GM21529 (cell line): ENCODE data around the gene SLC39A6.
"Not testable (repeated sequence)": the region's sequence is repeated elsewhere in the genome, so short reads cannot be mapped to it uniquely, and the experiment has no call there.

Source experiments
- ATAC-seq: cut with Tn5 transposase; IDR thresholded peaks from one replicate; pipeline ENCODE4 v1.9.1; 2021; ENCODE audit not compliant: unreplicated experiment

SLC39A6 gene

DNA sequence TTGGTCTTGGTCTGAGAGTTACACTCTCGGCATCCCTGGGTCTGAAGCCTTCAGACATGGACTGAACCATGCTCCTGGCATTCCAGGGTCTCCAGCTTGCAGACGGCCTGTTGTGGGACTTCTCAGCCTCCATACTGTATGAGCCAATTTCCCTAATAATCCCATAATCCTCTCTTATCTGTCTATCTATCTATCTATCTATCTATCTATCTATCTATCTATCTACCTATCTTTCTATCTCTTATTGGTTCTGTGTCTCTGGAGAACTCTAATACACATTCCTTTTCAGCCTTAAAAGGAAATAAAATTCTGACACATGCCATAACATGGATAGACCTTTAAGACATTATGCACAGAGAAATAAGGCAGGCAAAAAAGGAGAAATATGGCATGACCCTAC lies 24.4 kb downstream of the SLC39A6 start:
- ATAC-seq: no peak

DNA sequence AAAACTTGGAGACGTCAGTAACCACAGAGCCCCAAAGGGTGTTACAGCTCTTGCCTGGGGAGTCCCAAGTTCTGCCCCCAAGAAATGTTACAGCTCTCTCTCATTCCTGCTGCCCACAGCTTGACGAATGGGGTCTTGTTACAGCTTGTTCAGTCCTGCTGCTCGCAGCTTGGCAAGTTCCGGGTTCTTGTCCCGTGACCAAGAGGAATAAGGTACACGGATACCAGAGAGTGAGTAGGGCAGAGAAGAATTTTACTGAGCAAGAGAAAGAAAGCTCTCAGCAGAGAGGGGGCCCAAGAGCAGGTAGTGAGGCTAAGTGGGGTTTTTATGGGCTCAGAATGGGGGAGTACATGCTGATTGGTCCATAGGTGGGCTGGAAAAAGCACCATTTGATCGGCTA lies 27.2 kb downstream of the SLC39A6 start:
- ATAC-seq: no peak

DNA sequence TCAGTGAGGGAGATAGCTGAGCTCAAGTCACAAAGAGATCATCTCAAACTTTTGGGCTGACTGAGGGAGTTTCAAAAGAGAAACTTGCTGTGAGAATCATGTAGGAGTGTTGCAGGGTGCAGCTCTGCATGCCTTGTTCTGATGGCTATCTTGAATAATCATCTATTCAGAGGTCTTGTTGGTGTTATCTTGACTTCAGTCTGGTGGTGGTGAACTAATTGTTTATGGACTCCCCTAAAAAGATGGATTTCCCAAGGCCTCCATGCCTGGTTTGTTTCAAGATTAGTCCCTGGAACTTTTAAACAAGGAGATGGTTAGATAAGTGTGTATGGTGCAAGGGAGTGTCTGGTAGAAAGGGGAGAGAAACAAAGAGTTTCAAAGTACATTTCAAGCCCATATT lies 29.8 kb downstream of the SLC39A6 start:
- ATAC-seq: no peak

DNA sequence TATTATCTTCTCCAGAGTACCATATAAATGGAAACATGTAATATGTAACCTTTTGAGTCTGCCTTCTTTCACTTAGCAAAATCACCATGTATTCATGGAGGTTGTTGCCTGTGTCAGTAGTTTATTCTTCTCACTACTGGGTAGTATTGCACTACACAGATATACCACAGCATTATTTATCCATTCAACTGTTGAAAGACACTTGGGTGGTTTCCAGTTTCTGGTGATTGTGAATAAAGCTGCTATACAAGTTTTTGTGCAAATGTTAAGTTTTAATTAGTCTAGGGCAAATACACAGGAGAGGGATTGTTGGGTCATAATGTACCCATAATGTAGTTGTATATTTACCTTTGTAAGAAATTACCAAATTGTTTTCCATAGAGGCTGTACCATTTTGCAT lies 32.2 kb downstream of the SLC39A6 start:
- no peak for ATAC-seq

DNA sequence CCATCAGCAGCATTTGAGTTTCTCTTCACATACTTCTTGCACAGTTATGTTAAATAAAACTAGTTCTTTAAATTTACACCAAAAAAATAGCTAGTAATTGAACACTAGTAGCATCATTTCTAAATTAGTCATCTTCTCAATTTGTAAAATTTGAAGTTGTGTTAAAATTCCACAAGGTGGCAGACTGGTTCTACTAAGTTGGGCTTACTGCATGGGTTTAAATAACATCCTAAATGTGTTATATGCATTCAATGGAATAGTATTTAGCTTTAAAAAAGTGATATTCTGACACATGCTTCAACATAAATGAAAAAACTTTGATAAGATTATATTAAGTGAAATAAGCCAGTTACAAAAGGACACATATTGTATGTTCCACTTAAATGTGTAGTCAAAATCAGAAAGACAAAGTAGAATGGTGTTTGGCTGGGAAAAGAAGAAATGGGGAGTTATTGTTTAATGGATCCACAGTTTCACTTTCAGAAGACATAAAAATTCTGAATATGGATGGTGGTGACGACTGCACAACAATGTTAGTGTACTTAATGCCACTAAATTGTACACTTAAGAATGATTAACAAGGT lies 33.1 kb downstream of the SLC39A6 start:
- no peak for ATAC-seq

DNA sequence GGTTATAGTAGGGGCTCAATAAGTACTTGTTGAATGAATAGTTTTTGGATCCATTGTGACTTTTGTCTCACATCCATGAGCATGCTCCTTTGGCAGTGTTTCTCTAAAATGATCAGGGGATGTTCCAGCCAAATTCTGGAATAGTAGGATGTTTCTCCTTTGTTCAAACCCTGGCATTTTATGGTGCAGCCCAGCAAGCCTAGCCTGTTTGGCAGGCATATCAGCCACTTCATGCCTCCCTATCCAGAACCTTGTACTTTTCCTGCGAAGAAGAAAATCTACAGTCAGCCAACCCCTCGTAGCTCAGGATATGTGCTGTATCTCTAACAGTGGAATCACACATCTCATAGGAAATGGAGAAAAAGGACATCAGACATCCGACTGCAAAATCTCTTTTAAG lies 34.7 kb downstream of the SLC39A6 start:
- ATAC-seq: no peak

DNA sequence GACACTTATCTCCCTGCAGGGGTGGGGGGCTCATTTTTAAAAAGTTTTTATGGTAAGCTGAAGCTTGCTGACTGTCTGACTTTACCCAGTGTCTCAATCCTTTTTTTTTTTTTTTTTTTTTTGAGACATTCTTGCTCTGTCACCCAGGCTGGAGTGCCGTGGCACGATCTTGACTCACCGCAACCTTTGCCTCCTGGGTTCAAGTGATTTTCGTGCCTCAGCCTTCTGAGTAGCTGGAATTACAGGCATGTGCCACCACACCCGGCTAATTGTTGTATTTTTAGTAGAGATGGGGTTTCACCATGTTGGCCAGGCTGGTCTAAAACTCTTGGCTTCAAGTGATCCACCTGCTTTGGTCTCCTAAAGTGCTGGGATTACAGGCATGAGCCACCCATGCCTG lies 37.0 kb downstream of the SLC39A6 start:
- not testable (repeated sequence) for ATAC-seq

DNA sequence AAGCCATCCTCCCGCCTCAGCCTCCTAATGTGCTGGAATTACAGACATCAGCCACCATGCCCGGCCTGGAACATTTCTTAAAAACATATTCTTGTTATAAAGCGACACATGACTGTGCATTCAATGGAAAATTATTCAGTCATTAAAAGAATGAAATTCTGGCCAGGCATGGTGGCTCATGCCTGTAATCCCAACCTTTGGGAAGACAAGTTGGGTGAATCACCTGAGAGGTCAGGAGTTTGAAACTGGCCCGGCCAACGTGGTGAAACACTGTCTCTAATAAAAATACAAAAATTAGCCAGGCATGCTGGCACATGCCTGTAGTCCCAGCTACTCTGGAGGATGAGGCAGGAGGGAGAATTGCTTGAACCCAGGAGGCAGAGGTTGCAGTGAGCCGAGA lies 40.1 kb downstream of the SLC39A6 start:
- ATAC-seq: no peak

DNA sequence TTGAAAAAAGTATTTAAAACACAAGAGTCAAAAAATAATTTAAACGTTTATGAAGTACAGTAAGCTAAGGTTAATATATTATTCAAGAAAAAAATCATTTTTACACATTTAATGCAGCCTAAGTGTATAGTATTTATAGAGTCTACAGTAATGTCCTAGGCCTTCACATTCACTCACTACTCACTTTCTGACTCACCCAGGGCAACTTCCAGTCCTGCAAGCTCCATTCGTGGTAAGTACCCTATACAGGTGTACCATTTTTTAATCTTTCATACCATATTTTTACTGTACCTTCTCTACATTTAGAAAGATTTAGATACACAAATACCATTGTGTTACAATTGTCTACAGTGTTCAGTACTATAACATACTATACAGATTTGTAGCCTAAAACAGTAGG lies 40.9 kb downstream of the SLC39A6 start:
- no peak for ATAC-seq

DNA sequence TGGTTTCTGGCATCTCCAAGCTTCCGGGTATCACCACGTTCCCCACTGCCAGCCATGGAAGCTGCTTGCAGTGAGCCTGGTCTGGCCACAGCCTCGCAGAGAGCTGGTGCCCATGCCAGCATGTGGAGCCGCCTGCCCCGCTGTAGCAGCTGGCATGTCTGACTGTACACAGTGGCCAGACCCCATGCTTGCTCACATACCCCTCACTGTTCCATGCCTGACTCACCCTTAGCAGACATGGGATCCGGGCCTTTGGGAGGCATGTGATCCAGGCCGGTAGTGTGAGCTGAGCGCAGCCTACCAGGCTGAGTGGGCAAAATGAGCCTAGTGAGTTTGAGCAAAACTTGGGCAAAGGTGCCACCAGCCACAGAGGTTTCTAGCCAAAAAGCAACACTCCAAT lies 43.0 kb downstream of the SLC39A6 start:
- ATAC-seq: no peak

DNA sequence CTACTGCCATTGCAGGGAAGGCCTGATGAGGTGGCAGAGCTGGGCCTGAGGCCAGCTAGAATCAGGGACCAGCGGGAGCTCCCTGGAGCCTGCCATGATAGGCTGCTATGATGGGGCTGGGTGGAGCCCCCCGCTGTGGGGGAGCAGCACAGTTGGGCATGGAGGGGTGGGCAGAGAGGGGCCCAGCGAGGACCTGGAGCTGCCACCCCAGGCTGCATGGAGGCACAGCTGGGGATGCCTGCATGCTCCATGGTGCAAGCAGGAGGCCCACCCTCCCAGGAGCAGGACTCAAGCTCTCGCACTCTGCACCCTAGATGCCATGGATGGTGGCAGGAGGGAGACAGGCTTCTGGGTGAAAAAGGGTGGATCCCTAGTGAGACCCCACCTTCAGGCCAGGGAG lies 43.9 kb downstream of the SLC39A6 start:
- ATAC-seq: no peak

DNA sequence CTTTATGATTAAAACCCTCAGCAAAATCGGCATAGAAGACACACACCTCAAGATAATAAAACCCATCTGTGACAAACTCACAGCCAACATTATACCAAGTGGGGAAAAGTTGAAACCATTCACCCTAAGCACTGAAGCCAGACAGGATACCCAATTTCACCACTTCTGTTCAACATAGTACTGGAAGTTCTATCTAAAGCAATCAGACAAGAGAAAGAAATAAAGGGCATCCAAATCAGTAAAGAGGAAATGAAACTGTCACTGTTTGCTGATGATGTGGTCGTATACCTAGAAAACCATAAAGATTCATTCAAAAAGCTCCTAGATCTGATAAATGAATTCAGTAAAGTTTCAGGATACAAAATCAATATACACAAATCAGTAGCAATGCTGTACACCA lies 45.4 kb downstream of the SLC39A6 start:
- ATAC-seq: no peak

DNA sequence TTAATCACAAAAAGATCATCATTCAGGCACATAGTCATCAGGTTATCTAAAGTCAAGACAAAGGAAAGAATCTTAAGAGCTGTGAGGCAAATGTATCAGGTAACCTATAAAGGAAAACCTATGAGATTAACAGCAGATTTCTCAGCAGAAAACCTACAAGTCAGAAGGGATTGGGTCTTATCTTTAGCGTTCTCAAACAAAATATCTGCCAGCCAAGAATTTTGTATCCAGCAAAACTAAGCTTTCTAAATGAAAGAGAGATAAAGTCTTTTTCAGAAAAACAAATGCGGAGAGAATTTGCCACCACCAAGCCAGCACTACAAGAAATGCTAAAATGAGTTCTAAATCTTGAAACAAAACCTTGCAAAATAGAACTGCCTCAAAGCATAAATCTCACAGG lies 48.0 kb downstream of the SLC39A6 start:
- not testable (repeated sequence) for ATAC-seq

DNA sequence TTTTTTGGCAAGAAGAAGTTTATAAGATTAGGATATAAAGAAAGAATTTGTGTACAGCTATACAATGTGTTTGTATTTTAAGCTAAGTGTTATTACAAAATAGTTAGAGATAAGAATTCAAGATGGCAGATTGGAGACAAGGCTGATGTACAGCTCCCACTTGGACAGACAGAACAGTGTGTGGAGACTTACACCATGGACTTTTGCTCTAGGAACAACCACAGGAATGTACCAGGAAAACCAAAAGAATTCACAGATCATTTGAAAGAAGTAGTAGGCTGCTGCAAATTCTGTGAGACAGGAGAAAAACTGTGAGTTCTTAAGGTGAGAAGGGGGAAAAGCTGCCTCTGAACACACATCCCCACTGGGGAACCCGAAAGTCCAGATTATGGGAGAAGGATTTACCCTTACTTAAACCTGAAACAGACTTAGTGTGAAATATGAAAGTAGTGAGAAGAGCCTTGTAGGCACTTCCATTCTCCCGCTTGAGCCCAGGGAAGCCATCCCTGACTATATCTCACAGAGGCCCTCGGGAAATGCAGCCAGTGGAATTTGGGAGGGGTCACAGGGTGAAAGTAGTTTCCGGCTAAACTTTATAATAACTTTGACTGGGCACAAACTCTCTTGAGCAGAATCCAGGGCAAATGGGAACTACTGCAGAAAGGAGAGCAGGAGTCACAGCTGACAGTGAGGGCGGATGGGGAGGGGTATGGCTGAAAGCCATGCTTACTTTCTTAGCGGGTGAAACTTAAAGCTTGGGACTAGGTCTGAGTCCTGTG lies 50.2 kb downstream of the SLC39A6 start:
- ATAC-seq: no peak

DNA sequence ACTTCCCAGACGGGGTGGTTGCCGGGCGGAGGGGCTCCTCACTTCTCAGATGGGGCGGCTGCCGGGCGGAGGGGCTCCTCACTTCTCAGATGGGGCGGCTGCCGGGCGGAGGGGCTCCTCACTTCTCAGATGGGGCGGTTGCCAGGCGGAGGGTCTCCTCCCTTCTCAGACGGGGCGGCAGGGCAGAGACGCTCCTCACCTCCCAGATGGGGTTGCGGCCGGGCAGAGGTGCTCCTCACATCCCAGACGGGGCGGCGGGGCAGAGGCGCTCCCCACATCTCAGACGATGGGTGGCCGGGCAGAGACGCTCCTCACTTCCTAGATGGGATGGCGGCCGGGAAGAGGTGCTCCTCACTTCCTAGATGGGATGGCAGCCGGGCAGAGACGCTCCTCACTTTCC lies 51.4 kb downstream of the SLC39A6 start:
- not testable (repeated sequence) for ATAC-seq

DNA sequence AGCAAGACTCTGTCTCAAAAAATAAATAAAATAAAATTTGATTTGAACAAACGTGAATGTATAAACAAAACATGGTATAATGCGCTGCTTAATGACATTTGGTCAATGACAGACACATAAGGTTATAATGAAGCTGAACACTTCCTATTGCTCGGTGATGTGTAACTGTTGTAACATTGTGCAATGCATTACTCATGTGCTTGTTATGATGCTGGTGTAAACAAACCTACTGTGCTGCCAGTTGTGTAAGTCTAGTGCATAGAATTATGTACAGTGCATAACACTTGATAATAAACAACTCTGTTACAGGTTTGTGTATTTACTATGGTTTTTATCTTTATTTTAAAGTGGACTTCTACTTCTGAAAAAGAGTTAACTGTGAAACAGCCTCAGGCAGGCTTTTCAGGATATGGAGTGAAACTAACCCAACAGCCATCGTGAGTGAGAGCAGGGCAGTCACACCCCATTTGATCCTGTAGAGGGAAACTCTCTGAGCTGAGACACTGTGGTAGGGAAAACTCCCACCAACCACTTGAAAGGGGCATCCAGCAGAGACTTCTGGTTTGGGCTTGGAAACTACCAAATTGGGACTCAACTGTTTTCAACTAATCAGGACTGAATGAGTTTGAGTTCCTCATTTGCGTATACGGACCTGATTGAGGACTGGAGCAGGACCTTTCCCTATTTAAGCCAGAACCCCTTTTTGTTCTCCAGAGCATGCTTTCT lies 53.1 kb downstream of the SLC39A6 start:
- ATAC-seq: peak; percentile 65

DNA sequence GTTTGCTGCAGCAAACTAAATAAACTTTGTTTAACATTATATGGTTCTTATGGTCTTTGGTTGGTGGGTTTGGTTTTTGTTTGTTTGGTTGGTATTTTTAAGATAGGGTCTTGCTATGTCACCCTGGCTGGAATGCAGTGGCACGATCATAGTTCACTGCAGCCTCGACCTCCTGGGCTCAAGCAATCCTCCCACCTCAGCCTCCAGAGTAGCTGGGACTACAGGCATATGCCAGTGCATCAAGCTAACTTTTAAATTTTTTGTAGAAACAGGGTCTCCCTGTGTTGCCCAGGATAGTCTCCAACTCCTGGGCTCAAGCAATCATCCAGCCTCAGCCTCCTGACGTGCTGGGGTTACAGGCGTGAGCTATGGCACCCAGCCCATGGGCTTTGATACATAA lies 54.7 kb downstream of the SLC39A6 start:
- no peak for ATAC-seq

DNA sequence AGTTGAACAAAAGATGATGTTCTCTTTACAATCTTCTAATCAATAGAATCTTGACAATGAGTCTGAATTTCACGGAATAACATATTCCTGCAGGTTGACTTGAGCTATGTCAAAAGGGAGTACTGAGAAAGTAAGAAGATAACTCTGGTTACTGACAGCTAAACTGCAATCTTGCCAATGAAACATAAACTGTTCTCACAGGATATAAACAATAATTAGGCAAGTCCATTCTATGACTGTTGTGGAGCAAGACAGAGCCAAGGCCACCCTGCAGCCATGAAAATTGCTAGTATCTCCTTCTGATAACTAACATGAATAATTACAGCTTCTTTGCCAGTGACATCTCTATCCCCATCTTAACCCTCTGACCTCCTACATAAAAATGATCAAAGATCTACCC lies 55.5 kb downstream of the SLC39A6 start:
- no peak for ATAC-seq

DNA sequence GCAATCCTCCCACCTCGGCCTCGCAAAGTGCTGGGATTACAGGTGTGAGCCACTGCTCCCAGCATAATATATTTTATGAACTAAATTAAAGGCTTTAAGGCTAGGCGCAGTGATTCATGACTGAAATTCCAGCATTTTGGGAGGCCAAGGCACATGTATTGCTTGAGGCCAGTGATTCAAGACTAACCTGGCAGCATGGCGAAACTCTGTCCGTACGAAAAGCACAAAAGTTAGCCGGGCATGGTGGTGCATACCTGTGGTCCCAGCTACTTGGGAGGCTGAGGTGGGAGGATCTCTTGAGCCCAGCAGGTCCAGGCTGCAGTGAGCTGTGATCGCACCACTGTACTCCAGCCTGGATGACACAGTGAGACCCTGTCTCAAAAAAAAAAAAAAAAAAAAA lies 56.7 kb downstream of the SLC39A6 start:
- ATAC-seq: not testable (repeated sequence)

DNA sequence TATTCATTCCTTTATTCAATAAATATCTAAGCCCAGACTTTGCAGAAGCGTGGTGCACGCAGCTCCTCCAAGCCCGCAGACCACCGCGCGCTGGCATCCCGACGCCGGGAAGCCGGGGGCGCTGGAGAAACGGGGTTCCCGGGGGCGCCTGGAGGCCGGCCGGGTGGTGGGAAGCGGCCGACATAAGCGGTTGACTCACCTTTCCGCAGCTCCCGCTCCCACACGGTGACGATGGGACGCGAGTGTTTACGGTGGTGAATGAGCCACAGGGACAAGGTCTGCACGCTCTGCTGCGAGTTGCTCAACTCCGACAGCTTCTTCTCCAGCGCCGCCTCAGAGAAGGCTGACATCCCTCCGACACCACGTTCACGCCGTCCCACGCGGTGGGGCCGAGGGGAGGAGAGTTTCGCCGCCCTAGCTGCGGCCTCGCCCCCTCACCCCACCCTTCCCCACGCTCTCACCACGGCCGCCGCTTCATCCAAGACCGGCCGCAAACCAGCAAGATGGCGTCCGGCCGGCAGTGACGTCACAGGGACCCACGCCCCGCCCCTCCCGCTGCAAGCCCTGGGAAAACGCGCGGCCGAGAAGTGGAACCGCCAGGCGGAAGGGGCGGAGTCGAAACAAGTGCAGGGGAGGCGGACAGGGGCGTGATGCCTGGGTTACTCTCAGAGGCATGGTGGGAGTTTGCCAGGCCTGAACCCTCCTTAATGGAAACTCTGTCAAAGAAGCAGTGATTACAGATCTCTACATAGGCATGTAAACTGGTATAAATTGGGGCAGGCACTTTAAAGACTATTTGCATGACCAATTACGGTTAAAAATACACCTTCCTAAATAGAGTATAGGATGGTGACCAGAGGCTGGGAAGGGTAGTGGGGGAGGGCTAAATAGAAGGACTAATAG lies 61.8 kb downstream of the SLC39A6 start, which contains the start of gene RPRD1A:
Gene RPRD1A, minus strand, starts transcription at position 505 of the 903 bp plus-strand sequence. Its CDS starts 155 bp downstream, at position 350.
- ATAC-seq: peak; percentile 96

DNA sequence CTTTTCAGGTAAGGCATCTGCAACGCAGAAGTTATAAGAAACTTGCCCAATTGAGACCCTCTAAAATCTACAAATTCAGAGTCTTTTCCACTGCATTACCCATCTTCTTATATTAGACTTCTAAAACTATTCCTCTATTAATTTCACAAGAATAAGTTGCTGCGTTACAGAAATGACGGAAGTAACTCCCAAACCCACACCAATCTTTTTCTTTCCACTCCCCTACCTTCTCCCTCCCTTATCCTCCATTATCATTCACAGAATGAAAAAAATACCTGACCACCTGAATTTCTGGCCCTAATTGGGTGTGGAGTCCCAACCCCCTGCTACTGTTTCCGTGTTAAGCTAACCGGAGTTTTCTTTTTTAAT lies 62.5 kb downstream of the SLC39A6 start:
- ATAC-seq: peak; percentile 8
